Spleen (tissue), 11 donors: ENCODE measurements around the gene VPREB3. TPM values are rescaled to one million over a fixed set of nuclear protein-coding genes. Genes with fewer than 3 reads are reported as not detected.

ENCODE experiments used
- DNase-seq: peaks from one replicate; pipeline ENCODE4 v3.0.0-alpha.2; 2020
- H3K27ac ChIP-seq, 8 donors: fragments of 200-600 bp; sonication (generic) in 7 of 8; 1 replicate in 4 of 8; 2 replicates in 4 of 8; pipeline versions ENCODE4 v1.5.0 to v1.8.0; 2016 to 2021; ENCODE audit warnings: inconsistent platforms in 4 of 8, mild to moderate bottlenecking in 4 of 8, moderate library complexity in 1 of 8
- H3K27me3 ChIP-seq, 7 donors: fragments of 200-600 bp; sonication (generic) in 6 of 7; replicated peaks in 1 of 7; 1 replicate in 4 of 7; 2 replicates in 3 of 7; pipeline versions ENCODE4 v1.5.0 to v1.8.0; 2016 to 2021; ENCODE audit warnings: inconsistent platforms in 3 of 7, mild to moderate bottlenecking in 1 of 7
- H3K36me3 ChIP-seq, 6 donors: fragments of 200-600 bp; sonication (generic) in 5 of 6; 1 replicate in 4 of 6; 2 replicates in 2 of 6; pipeline versions ENCODE4 v1.5.0 to v1.8.0; 2016 to 2021; ENCODE audit warnings: inconsistent platforms in 2 of 6
- H3K4me1 ChIP-seq, 6 donors: fragments of 200-600 bp; sonication (generic) in 5 of 6; 1 replicate in 3 of 6; 2 replicates in 3 of 6; pipeline versions ENCODE4 v1.5.0 to v1.8.0; 2016 to 2021; ENCODE audit warnings: inconsistent platforms in 3 of 6
- H3K4me3 ChIP-seq, 8 donors: fragments of 200-600 bp; sonication (generic) in 7 of 8; 1 replicate in 4 of 8; 2 replicates in 4 of 8; pipeline versions ENCODE4 v1.5.0 to v1.8.0; 2016 to 2021; ENCODE audit warnings: inconsistent platforms in 4 of 8, mild to moderate bottlenecking in 4 of 8, moderate library complexity in 2 of 8
- H3K9me3 ChIP-seq, 8 donors: fragments of 200-600 bp; sonication (generic) in 7 of 8; 1 replicate in 4 of 8; 2 replicates in 4 of 8; pipeline versions ENCODE4 v1.5.0 to v1.8.0; 2016 to 2021; ENCODE audit warnings: inconsistent platforms in 4 of 8
- POLR2A ChIP-seq, 3 donors: fragments of 450-650 bp; IDR thresholded peaks; one replicate each; pipeline ENCODE4 v1.5.1; 2017; ENCODE audit warnings: antibody characterized with exemption in 3 of 3, mild to moderate bottlenecking in 1 of 3
- POLR2AphosphoS5 ChIP-seq, 3 donors: sonication (generic); formaldehyde crosslinking; IDR thresholded peaks; one replicate each; pipeline ENCODE4 v1.5.1; 2017; ENCODE audit warnings: antibody characterized with exemption in 3 of 3
- WGBS, 5 donors: extraction: QIAGEN DNeasy Blood & Tissue Kit in 3 of 5; methylation state at CpG; one replicate each; pipeline versions ENCODE4 v1.1.5 to v1.1.7; 2013 to 2018; 5-methylcytosine and 5-hydroxymethylcytosine counted together
- intact Hi-C: fragments of 100-400 bp; cut with DNase I; formaldehyde crosslinking; loops from one replicate; pipeline ENCODE4 v1.15.0; 2023; ENCODE audit warnings: low total_unique reads
- polyA plus RNA-seq, 3 donors: library from polyadenylated mRNA; stranded (reverse); fragments of 200-250 nt; gene quantifications; one replicate each; pipeline ENCODE4 v1.2.1, GENCODE V29; 2013
- total RNA-seq, 7 donors: library from RNA; depleted of rRNA in 3 of 7; stranded (reverse); fragments of >200 nt in 3 of 7; fragmentation: NEBNext Ultra II Directional in 4 of 7; extraction: Animal tissue kit (Norgen Biotek cat#: 25700) in 4 of 7; gene quantifications; one replicate each; pipeline versions ENCODE4 v1.1.0 to v1.2.1, GENCODE V29; 2016 to 2021
- TF ChIP-seq, protein P1 (sequence below), 11 experiments: fragments of 200-600 bp in 7 of 11; fragments of 450-650 bp in 4 of 11; sonication (generic) in 4 of 11; IDR thresholded peaks in 8 of 11; conservative IDR thresholded peaks in 3 of 11; 1 replicate in 7 of 11; 2 replicates in 4 of 11; pipeline versions ENCODE4 v1.4.0 to v1.8.0; 2016 to 2021; ENCODE audit warnings: antibody characterized with exemption in 11 of 11, inconsistent platforms in 4 of 11, mild to moderate bottlenecking in 1 of 11
- donor health status: healthy with polysubstance abuse.
- donor health status: DM: no; HTN: no; CAD: no; lungs with moderate emphysema.
- donor health status: DM: no; HTN: no; CAD: no.
- donor health status: Bipolar disorder and iron deficiency.
- donor health status: healthy.
- donor health status: DM: no; HTN: no; CAD: no.
- donor health status: DM: yes; HTN: yes; CAD: no.

VPREB3 gene
- total and polyA plus RNA-seq, 10 donors, result 24.9 to 472 (median 57.9) TPM

DNA sequence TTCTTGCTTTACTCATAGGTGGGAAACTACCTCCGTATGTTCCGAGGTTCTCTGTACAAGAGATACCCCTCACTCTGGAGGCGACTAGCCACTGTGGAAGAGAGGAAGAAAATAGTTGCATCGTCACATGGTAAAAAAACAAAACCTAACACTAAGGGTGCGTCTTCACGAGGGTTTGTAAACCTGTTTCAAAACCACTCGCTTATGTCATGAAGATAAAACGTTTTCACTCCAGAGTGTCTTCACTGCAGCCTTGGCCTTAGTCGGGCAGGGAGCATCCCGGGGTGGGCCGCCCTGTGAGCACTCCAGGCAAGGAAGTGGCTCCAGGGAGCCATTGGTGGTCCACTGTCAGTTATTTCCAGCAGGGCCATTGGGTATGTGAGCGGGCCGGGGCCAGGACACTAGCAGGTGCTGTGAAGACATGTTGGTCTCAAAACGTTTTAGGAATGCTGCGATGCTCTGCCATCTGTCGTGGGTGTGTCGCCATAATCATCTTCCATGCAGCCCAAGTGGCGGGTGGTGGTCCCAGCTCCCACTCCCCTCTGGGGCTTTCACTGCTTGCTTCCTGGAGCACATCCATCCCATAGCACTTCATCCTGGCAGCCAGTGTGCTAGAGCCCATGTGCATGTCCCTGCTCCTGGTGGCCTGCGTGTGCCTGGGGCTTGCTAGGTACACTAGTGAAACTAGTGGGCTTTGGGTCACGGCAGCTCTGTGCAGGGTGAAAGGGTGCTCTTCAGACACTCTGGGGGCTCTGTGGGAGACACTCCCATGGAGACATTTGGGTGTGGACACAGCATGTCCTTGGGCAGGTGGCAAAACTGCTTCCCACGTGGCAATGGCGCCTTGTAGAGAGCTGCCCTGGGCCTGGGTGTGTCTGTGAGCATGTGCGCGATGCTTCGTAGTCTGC lies 37.8 kb upstream of the VPREB3 start:
- peak; percentile 58 for DNase-seq
- intact Hi-C loops, result no loop called here
- H3K4me1 ChIP-seq, result peaks cover 18 to 56% (median 34%) of the 10 kb centered on the region in 6 donors
- TF ChIP-seq, protein P1, sequence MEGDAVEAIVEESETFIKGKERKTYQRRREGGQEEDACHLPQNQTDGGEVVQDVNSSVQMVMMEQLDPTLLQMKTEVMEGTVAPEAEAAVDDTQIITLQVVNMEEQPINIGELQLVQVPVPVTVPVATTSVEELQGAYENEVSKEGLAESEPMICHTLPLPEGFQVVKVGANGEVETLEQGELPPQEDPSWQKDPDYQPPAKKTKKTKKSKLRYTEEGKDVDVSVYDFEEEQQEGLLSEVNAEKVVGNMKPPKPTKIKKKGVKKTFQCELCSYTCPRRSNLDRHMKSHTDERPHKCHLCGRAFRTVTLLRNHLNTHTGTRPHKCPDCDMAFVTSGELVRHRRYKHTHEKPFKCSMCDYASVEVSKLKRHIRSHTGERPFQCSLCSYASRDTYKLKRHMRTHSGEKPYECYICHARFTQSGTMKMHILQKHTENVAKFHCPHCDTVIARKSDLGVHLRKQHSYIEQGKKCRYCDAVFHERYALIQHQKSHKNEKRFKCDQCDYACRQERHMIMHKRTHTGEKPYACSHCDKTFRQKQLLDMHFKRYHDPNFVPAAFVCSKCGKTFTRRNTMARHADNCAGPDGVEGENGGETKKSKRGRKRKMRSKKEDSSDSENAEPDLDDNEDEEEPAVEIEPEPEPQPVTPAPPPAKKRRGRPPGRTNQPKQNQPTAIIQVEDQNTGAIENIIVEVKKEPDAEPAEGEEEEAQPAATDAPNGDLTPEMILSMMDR (IDR thresholded peaks at IDR 0.05 in 8 of 11, conservative IDR thresholded peaks at IDR 0.05 in 3 of 11), result no peak
- TF ChIP-seq POLR2A (IDR thresholded peaks at IDR 0.05) (no peak), POLR2AphosphoS5 (IDR thresholded peaks at IDR 0.05) (no peak)
- no peak overlapping the region for H3K27ac ChIP-seq
- H3K4me3 ChIP-seq, result no peak overlapping the region
- no peaks in the 10 kb centered on the region for H3K9me3 ChIP-seq
- peaks cover 0 to 80% (median 53%) of the 10 kb centered on the region in 6 donors for H3K36me3 ChIP-seq
- no peaks in the 10 kb centered on the region for H3K27me3 ChIP-seq
- 86 to 91% (median 88%) methylated on average over 17 to 25 of the region's 25 CpGs for WGBS, 5 donors

DNA sequence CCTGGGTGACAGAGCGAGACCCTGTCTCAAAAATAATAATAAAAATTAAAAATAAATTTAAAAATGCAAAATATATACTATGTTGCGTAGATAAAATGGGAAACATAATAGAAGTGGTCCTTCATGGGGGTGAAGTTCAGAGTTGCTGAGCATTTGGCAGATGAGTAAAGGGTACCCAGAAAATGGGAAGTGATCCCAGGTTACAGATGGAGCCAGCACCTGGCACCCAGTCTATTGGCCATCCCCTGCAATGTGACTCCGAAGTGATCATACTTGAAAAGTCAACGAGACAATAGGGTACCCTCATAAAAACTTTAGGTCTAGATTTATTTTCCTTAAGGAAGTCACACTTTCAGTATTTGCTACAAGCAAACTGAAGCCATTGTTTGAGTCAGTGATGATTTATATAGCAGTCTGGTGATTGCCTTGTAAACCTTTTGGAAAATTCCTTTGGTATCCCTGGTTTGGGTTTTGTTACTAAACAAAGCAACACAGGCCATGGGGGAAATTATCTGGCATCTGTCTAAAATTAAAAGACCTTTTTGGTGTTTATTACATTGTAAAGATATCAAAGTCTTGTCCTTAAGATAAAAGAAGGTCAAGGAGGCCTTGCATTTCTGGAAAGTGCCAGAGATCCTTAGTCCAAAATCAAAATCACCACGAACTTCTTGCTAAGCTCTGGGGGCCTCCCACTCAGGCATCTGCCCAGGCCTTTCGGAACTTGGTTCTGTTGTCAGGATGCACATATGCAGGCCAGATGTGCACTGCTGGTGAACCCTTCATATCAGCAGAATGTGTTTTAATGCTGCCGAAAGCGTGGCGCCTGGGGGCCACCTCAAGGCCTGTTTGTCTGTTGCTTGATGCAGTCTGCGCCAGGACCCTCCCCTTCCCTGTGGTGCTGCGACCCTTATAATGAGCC lies 36.9 kb upstream of the VPREB3 start:
- H3K9me3 ChIP-seq, result no peaks in the 10 kb centered on the region
- DNase-seq, result peak; percentile 51
- WGBS, 5 donors, result 79 to 89% (median 84%) methylated on average over 11 of the region's 11 CpGs
- peaks cover 0 to 71% (median 46%) of the 10 kb centered on the region in 6 donors for H3K36me3 ChIP-seq
- no peak overlapping the region for H3K27ac ChIP-seq
- intact Hi-C loops, result no loop called here
- no peak for TF ChIP-seq POLR2A (IDR thresholded peaks at IDR 0.05)
- TF ChIP-seq POLR2AphosphoS5 (IDR thresholded peaks at IDR 0.05), result no peak
- TF ChIP-seq, protein P1 (IDR thresholded peaks at IDR 0.05 in 8 of 11, conservative IDR thresholded peaks at IDR 0.05 in 3 of 11), result no peak
- peaks cover 18 to 63% (median 41%) of the 10 kb centered on the region in 6 donors for H3K4me1 ChIP-seq
- H3K27me3 ChIP-seq, result no peaks in the 10 kb centered on the region
- H3K4me3 ChIP-seq, result no peak overlapping the region

GRCh38 chr22:23789638-23790037 lies 35.4 kb upstream of the VPREB3 start:
- Histone ChIP-seq H3K36me3 (peaks cover 0 to 57% (median 32%) of the 10 kb centered on the region in 6 donors), H3K27me3 (no peaks in the 10 kb centered on the region), H3K9me3 (no peaks in the 10 kb centered on the region), H3K4me3 (no peak overlapping the region), H3K27ac (no peak overlapping the region), H3K4me1 (peaks cover 18 to 74% (median 42%) of the 10 kb centered on the region in 6 donors)
- 85 to 89% (median 88%) methylated on average over 3 to 4 of the region's 4 CpGs for WGBS, 5 donors
- intact Hi-C loops, result loop anchor here (5.0 kb wide), 1 partner anchor 72 kb away; no protein-coding TSS in a partner anchor
- TF ChIP-seq POLR2A (IDR thresholded peaks at IDR 0.05), result no peak
- TF ChIP-seq, protein P1 (IDR thresholded peaks at IDR 0.05 in 8 of 11, conservative IDR thresholded peaks at IDR 0.05 in 3 of 11), result no peak
- peak; percentile 24 for DNase-seq
